Endodermal cell (in vitro differentiated cells): ENCODE measurements around the gene TINAGL1. TPM values are rescaled to one million over a fixed set of nuclear protein-coding genes. Genes with fewer than 3 reads are reported as not detected.
A peak's percentile ranks its signal among the peaks of the same experiment; 100 is the strongest.

Source experiments
- DNase-seq: peaks from one replicate; pipeline ENCODE4 v3.0.0-alpha.2; 2017
- H3K27ac ChIP-seq: 2 replicates; pipeline ENCODE4 v1.5.1; 2013; ENCODE audit warnings: mild to moderate bottlenecking, low read depth, low read length, moderate library complexity
- H3K27me3 ChIP-seq: 2 replicates; pipeline ENCODE4 v1.6.1; 2013; ENCODE audit warnings: mild to moderate bottlenecking, low read length, moderate library complexity; ENCODE audit not compliant: insufficient read depth, control insufficient read depth, poor library complexity, severe bottlenecking
- H3K36me3 ChIP-seq: 2 replicates; pipeline ENCODE4 v1.7.0; 2013; ENCODE audit warnings: mild to moderate bottlenecking, low read length, moderate library complexity; ENCODE audit not compliant: control insufficient read depth, insufficient read depth
- H3K4me1 ChIP-seq: one replicate; pipeline ENCODE4 v1.7.0; 2013; ENCODE audit warnings: low read length; ENCODE audit not compliant: control insufficient read depth, insufficient read depth
- H3K4me3 ChIP-seq: 2 replicates; pipeline ENCODE4 v1.5.1; 2013; ENCODE audit warnings: mild to moderate bottlenecking, low read length, moderate library complexity
- H3K9ac ChIP-seq: 2 replicates; pipeline ENCODE4 v1.6.1; 2013; ENCODE audit warnings: mild to moderate bottlenecking, low read length, moderate library complexity; ENCODE audit not compliant: poor library complexity, severe bottlenecking; ENCODE audit errors: extremely low read depth
- H3K9me3 ChIP-seq: 2 replicates; pipeline ENCODE4 v1.6.1; 2013; ENCODE audit warnings: mild to moderate bottlenecking, low read length, moderate library complexity; ENCODE audit not compliant: control insufficient read depth
- H3K27ac Mint-ChIP-seq: 2 replicates; pipeline ENCODE4 v1.8.0; 2020; ENCODE audit warnings: mixed read lengths
- H3K27me3 Mint-ChIP-seq: 2 replicates; pipeline ENCODE4 v1.8.0; 2021; ENCODE audit warnings: mild to moderate bottlenecking, mixed read lengths; ENCODE audit not compliant: insufficient read depth
- H3K36me3 Mint-ChIP-seq: 2 replicates; pipeline ENCODE4 v1.8.0; 2020; ENCODE audit warnings: low read depth, mixed read lengths
- H3K4me1 Mint-ChIP-seq: 2 replicates; pipeline ENCODE4 v1.8.0; 2020; ENCODE audit warnings: mixed read lengths
- H3K4me3 Mint-ChIP-seq: 2 replicates; pipeline ENCODE4 v1.8.0; 2020; ENCODE audit warnings: mild to moderate bottlenecking, moderate library complexity, mixed read lengths
- H3K9me3 Mint-ChIP-seq: 2 replicates; pipeline ENCODE4 v1.8.0; 2020; ENCODE audit warnings: mild to moderate bottlenecking, mixed read lengths
- WGBS, 2 experiments: methylation state at CpG; one replicate each; pipeline versions ENCODE4 v1.1.5 to v1.1.7; 2013; ENCODE audit warnings: missing lambda C conversion rate in 2 of 2, mixed read lengths in 1 of 2; ENCODE audit not compliant: insufficient coverage in 1 of 2, insufficient read length in 1 of 2; 5-methylcytosine and 5-hydroxymethylcytosine counted together
- total RNA-seq, 2 donors: library from RNA; stranded (reverse); fragmentation: NEBNext Ultra II Directional in 1 of 2; extraction: Animal tissue kit (Norgen Biotek cat#: 25700) in 1 of 2; gene quantifications; 2 replicates in 1 of 2; 3 replicates in 1 of 2; pipeline ENCODE4 v1.2.1, GENCODE V29; 2021
- TF ChIP-seq, protein P1 (sequence below): fragments of 200-600 bp; sonication (generic); conservative IDR thresholded peaks from 2 replicates; pipeline ENCODE4 v1.5.0; 2021; ENCODE audit warnings: antibody characterized with exemption, mild to moderate bottlenecking

Gene TINAGL1
- total RNA-seq, 2 donors from 2014 or later, result 3.0 to 3.4 TPM

- TF ChIP-seq, protein P1, sequence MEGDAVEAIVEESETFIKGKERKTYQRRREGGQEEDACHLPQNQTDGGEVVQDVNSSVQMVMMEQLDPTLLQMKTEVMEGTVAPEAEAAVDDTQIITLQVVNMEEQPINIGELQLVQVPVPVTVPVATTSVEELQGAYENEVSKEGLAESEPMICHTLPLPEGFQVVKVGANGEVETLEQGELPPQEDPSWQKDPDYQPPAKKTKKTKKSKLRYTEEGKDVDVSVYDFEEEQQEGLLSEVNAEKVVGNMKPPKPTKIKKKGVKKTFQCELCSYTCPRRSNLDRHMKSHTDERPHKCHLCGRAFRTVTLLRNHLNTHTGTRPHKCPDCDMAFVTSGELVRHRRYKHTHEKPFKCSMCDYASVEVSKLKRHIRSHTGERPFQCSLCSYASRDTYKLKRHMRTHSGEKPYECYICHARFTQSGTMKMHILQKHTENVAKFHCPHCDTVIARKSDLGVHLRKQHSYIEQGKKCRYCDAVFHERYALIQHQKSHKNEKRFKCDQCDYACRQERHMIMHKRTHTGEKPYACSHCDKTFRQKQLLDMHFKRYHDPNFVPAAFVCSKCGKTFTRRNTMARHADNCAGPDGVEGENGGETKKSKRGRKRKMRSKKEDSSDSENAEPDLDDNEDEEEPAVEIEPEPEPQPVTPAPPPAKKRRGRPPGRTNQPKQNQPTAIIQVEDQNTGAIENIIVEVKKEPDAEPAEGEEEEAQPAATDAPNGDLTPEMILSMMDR, result no peak
- WGBS, 2 experiments, result 94 to 100% methylated on average over 3 of the region's 3 CpGs
- Mint-ChIP-seq H3K4me1 (no peaks in the 10 kb centered on the region), H3K4me3 (no peak overlapping the region), H3K27me3 (no peaks in the 10 kb centered on the region), H3K27ac (no peak overlapping the region), H3K9me3 (no peaks in the 10 kb centered on the region), H3K36me3 (peaks cover 46% of the 10 kb centered on the region)
- no peaks in the 10 kb centered on the region for H3K9me3 ChIP-seq
- DNase-seq, result no peak
- H3K4me3 ChIP-seq, result no peak overlapping the region
- no peak overlapping the region for H3K9ac ChIP-seq
- H3K4me1 ChIP-seq, result peaks cover 8% of the 10 kb centered on the region
- H3K27me3 ChIP-seq, result no peaks in the 10 kb centered on the region
- peaks cover 74% of the 10 kb centered on the region for H3K36me3 ChIP-seq
- H3K27ac ChIP-seq, result no peak overlapping the region
These were observed 56.3 kb downstream of the TINAGL1 start for GRCh38 chr1:31632649-31633048.

DNA sequence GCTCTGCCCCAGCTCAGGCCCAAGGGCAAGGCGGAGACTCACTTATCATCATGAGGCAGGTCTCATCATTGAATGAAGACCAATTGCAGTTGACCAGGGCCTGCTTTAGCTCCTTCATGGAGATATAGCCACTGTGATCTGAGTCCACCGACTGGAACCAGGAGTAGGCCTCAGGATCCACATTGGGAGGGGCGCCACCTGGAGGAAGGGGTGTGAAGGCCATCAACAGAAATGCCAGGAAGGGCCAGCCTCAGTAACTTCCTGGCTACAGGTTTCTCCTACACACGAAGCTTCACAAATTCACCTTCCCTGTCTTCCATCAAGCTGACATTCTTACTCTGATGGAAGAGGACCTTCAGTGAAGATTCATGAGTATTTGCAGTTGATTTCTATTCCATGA is 56.8 kb downstream of the TINAGL1 start:
- 72 to 80% methylated on average over 1 to 4 of the region's 4 CpGs for WGBS, 2 experiments
- no peaks in the 10 kb centered on the region for H3K4me1 Mint-ChIP-seq
- H3K27ac Mint-ChIP-seq, result no peak overlapping the region
- peak; percentile 90 for DNase-seq
- Histone ChIP-seq H3K9me3 (no peaks in the 10 kb centered on the region), H3K27me3 (no peaks in the 10 kb centered on the region), H3K36me3 (peaks cover 70% of the 10 kb centered on the region), H3K27ac (no peak overlapping the region), H3K4me3 (no peak overlapping the region), H3K9ac (no peak overlapping the region), H3K4me1 (peaks cover 4% of the 10 kb centered on the region)
- H3K9me3 Mint-ChIP-seq, result no peaks in the 10 kb centered on the region
- H3K36me3 Mint-ChIP-seq, result peaks cover 43% of the 10 kb centered on the region
- TF ChIP-seq, protein P1, result peak; percentile 80
- H3K4me3 Mint-ChIP-seq, result no peak overlapping the region
- no peaks in the 10 kb centered on the region for H3K27me3 Mint-ChIP-seq

Other genes with a start within 250 kb of the TINAGL1 start
- gene FABP3, start 203.4 kb upstream of the TINAGL1 start, total RNA-seq, result 1 to 10 TPM; 3.0 to 3.4 TPM
- 10 to 100 TPM; 25.9 to 35.1 TPM for gene SERINC2, start 163.3 kb upstream of the TINAGL1 start, total RNA-seq
- not detected for gene HCRTR1, start 41.2 kb downstream of the TINAGL1 start, total RNA-seq
- 10 to 100 TPM; 51.4 to 59.1 TPM for gene PEF1, start 68.4 kb downstream of the TINAGL1 start, total RNA-seq
- gene COL16A1, start 127.5 kb downstream of the TINAGL1 start, total RNA-seq, result 1 to 10 TPM; 7.4 to 9.9 TPM
- 10 to 100 TPM; 13.1 to 22.7 TPM for gene ADGRB2, start 187.8 kb downstream of the TINAGL1 start, total RNA-seq
- 1 to 10 TPM; 2.0 to 3.1 TPM for gene SPOCD1, start 239.5 kb downstream of the TINAGL1 start, total RNA-seq